Astrocyte of the cerebellum (primary cell): ENCODE measurements around the gene KRT5.
"Not testable (repeated sequence)": the region's sequence is repeated elsewhere in the genome, so short reads cannot be mapped to it uniquely, and the experiment has no call there.

Experiments used
- DNase-seq: peaks from one replicate; pipeline ENCODE4 v3.0.0-alpha.2; 2011; ENCODE audit warnings: low read depth
- H3K4me3 ChIP-seq: 2 replicates; pipeline ENCODE4 v1.5.1; 2011; ENCODE audit warnings: mild to moderate bottlenecking, low read depth, low read length, moderate library complexity
- in situ Hi-C: cut with HindIII; loops from 2 replicates; pipeline ENCODE4 v1.10.0; 2017; ENCODE audit warnings: low sequenced_read_pairs
- TF ChIP-seq, protein P1 (sequence below): IDR thresholded peaks from 2 replicates; pipeline ENCODE4 v1.5.1; 2012; ENCODE audit warnings: low read length, low read depth, moderate library complexity, mild to moderate bottlenecking; ENCODE audit errors: missing control alignments

Gene KRT5

DNA sequence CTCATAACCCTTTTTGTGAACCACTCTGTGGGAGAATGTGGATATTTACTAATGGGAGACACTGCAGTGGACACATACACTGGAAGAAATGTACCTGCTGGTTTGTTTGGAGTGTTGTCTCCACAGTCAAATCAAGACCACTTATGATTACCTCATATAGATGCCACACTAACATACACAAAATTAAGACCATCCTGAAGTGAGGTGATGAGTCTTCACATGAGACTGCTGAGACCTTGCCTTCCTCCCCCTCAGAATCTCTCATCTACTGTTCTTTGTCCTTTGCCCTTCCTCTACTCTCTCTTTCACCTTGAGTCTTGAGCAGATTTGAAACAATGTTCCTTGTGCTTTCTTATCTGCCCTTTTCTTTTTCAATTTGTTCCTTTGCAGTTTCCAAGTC is 31.5 kb downstream of the KRT5 start:
- DNase-seq, result no peak

DNA sequence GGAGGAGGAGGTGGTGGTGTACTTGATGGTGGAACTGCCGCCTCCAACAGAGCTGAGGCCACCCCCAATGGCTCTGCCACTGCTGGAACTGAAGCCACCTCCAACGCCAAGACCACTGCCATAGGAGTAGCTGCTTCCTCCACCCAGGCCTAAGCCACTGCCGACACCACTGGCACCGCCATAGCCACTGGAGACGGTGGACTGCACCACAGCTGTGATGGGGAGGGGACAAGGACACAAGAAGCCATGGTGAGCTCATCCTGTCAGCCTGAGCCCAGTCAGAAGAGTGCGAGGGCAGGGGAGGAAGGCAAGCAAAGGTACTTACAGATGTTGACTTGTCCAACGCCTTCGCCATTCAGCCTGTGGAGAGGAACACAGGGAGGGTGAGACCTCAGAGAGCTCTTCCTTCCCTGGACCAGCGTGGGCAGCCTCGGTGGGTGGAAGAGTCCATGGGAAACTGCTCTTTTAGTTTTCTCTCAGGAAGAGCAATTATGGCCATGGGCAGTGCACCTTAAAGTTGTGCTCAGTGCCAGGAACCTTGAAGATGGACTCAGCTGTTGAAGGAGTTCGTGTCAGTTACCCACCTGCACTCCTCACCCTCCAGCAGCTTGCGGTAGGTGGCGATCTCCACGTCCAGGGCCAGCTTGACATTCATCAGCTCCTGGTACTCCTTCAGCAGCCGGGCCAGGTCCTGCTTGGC is 32.3 kb downstream of the KRT5 start:
- in situ Hi-C loops, DNase-seq, H3K4me3 ChIP-seq: not testable (repeated sequence)

More for the DNA sequence above, 31.5 kb downstream of the KRT5 start:
- TF ChIP-seq, protein P1, sequence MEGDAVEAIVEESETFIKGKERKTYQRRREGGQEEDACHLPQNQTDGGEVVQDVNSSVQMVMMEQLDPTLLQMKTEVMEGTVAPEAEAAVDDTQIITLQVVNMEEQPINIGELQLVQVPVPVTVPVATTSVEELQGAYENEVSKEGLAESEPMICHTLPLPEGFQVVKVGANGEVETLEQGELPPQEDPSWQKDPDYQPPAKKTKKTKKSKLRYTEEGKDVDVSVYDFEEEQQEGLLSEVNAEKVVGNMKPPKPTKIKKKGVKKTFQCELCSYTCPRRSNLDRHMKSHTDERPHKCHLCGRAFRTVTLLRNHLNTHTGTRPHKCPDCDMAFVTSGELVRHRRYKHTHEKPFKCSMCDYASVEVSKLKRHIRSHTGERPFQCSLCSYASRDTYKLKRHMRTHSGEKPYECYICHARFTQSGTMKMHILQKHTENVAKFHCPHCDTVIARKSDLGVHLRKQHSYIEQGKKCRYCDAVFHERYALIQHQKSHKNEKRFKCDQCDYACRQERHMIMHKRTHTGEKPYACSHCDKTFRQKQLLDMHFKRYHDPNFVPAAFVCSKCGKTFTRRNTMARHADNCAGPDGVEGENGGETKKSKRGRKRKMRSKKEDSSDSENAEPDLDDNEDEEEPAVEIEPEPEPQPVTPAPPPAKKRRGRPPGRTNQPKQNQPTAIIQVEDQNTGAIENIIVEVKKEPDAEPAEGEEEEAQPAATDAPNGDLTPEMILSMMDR, result no peak
- in situ Hi-C loops, result no loop called here
- H3K4me3 ChIP-seq, result no peak overlapping the region

DNA sequence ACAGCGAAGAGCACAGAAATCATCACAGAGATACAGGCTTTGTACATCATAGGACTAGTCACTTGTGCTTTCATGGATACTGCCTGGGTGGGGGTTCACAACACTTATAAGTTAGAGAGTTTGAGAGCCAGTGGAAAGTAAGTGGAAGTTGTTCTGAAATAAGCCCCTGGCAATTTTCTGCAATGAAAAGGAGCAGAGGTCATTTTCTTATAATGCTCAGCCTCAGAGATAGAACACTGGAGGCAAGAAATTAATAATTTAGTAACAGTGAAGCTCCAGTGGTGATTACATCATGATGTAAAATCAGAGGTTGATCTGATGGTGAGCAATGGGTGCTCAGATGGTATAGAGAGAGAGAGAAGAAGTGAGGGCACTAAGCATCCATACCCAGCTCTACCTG is 33.0 kb downstream of the KRT5 start:
- TF ChIP-seq, protein P1, result no peak
- no peak overlapping the region for H3K4me3 ChIP-seq
- in situ Hi-C loops, result no loop called here
- DNase-seq, result no peak

DNA sequence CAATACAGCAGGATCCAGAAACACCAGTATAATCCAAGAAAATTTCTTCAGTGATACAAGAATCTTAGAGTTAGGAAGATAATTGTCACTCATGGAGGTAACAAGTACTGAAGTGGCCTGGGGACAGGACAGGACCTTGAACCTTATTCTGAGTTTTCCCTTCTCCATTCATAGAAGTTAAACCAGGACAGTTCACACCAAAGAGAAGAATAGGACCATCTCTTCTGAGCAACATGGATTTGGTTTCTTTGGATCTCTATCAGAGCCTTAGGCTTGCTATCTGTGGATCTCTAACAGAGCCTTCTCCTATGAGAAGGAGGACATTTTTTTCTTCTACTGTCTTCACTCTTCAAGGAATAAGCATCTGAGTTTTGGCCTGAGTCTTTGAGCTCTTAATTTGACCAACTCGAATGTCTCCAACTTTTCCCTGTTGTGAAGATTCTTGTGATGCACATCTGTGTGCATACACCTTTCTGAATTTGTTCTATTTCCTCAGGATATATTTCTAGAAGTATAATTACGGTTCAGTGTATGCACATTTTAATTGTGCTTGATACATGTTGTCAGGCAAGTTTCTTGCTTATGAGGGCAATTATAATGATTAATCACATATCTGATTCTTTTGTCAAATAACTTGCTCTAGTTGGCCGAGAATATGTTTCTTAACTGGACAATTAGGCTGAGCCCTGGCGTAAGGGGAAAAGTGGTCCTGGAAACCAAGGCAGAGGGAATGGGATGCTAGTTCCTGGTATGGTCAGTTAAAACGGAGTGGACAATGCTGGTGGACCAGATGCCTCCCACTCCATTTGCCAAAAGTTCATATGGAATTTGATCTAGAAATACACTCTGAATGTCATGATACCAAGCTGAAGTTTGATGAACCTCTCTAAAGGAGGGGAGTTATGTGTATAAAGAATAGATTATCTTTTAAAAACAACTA is 33.8 kb downstream of the KRT5 start:
- H3K4me3 ChIP-seq, result no peak overlapping the region
- in situ Hi-C loops, result no loop called here
- no peak for DNase-seq
- TF ChIP-seq, protein P1, result no peak

DNA sequence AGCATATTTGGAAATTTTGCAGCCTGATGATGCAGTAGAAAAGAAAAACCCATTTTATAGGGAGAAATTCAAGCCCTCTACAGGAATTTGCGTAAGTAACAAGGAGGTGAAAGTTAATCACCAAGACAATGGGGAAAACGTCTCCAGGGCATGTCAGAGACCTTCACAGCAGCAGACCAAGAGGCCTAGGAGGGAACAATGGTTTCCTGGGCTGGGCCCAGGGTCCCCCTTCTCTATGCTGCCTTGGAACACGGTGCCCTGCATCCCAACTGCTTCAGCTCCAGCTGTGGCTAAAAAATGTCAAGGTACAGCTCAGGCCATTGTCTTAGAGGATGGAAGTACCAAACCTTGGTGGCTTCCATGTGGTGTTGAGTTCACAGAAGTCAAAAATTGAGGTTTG is 40.1 kb downstream of the KRT5 start:
- H3K4me3 ChIP-seq, result no peak overlapping the region
- in situ Hi-C loops, result no loop called here
- DNase-seq, result no peak
- TF ChIP-seq, protein P1, result no peak

DNA sequence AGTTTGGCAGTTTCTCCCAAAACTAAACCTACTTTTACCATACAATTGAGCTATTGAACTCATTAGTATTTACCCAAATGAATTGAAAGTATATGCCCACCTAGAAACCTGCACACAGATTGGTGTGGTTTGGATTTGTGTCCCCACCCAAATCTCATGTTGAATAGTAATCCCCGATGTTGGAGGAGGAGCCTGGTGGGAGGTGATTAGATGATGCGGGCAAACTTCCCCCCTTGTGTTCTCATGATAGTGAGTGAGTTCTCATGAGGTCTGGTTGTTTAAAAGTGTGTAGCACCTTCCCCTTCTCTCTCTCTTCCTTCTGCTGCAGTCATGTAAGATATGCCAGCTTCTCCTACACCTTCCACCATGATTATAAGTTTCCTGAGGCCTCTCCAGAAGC is 42.5 kb downstream of the KRT5 start:
- no peak overlapping the region for H3K4me3 ChIP-seq
- in situ Hi-C loops, result no loop called here
- DNase-seq, result no peak
- TF ChIP-seq, protein P1, result no peak

DNA sequence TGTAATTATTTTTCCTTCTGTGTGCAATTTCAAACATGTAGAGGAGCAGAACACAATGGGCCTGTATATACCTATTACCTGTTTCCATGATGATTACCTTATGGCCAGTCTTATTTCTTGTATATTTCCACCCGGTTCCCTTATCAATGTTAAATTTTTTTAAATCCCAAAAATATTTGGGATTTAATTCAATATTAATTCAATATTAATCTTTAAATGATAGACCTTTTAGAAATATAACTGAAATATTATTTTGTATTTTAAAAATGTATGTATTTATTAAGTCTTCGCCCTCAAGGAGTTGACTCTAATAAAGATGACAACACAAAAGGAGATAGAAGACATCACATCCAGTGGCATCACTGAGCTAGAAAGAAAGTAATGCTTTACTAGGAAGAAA is 46.0 kb downstream of the KRT5 start:
- H3K4me3 ChIP-seq, result no peak overlapping the region
- DNase-seq, result no peak
- TF ChIP-seq, protein P1, result no peak
- in situ Hi-C loops, result no loop called here
